Heart right ventricle (tissue), 16 donors: ENCODE data around the gene SH3TC1. TPM values are rescaled to one million over a fixed set of nuclear protein-coding genes. Genes with fewer than 3 reads are reported as not detected.

Source experiments
- ATAC-seq, 8 donors: fragments of 200-7000 bp; cut with Tn5 transposase; one replicate each; pipeline ENCODE4 v1.9.1; 2020; ENCODE audit warnings: mild to moderate bottlenecking in 8 of 8, moderate library complexity in 8 of 8, moderate number of reproducible peaks in 1 of 8
- DNase-seq, 2 donors: peaks; one replicate each; pipeline ENCODE4 v3.0.0-alpha.2; 2020
- H3K27ac ChIP-seq, 10 donors: fragments of 200-600 bp; sonication (generic) in 2 of 10; one replicate each; pipeline versions ENCODE4 v1.5.0 to v1.8.0; 2020 to 2022; ENCODE audit warnings: mild to moderate bottlenecking in 3 of 10
- H3K27me3 ChIP-seq, 7 donors: fragments of 200-600 bp; one replicate each; pipeline ENCODE4 v1.8.0; 2021 to 2022; ENCODE audit warnings: mild to moderate bottlenecking in 2 of 7
- H3K36me3 ChIP-seq, 9 donors: fragments of 200-600 bp; sonication (generic) in 1 of 9; one replicate each; pipeline versions ENCODE4 v1.5.0 to v1.8.0; 2020 to 2022; ENCODE audit warnings: mild to moderate bottlenecking in 2 of 9
- H3K4me1 ChIP-seq, 9 donors: fragments of 200-600 bp; sonication (generic) in 1 of 9; one replicate each; pipeline versions ENCODE4 v1.5.0 to v1.8.0; 2020 to 2022; ENCODE audit warnings: mild to moderate bottlenecking in 4 of 9
- H3K4me3 ChIP-seq, 10 donors: fragments of 200-600 bp; sonication (generic) in 2 of 10; one replicate each; pipeline versions ENCODE4 v1.5.0 to v1.8.0; 2020 to 2022; ENCODE audit warnings: mild to moderate bottlenecking in 7 of 10, moderate library complexity in 2 of 10
- H3K9me3 ChIP-seq, 11 donors: fragments of 200-600 bp in 10 of 11; sonication (generic) in 2 of 11; one replicate each; pipeline versions ENCODE4 v1.5.0 to v1.8.0; 2013 to 2022; ENCODE audit warnings: mild to moderate bottlenecking in 2 of 11, control low read depth in 1 of 11, moderate library complexity in 1 of 11
- WGBS, 2 donors: extraction: QIAGEN DNeasy Blood & Tissue Kit; methylation state at CpG; one replicate each; pipeline ENCODE4 v1.1.7; 2013; ENCODE audit warnings: inconsistent platforms in 1 of 2; 5-methylcytosine and 5-hydroxymethylcytosine counted together
- intact Hi-C, 10 donors: fragments of 100-400 bp; cut with DNase I; formaldehyde crosslinking; loops; one replicate each; pipeline versions ENCODE4 v1.11.1 to v1.14.2; 2022
- polyA plus RNA-seq, 2 donors: library from polyadenylated mRNA; stranded (reverse); fragments of 200-250 nt; gene quantifications; one replicate each; pipeline ENCODE4 v1.2.3, GENCODE V29; 2013
- total RNA-seq, 10 donors: library from RNA; stranded (reverse); fragmentation: NEBNext Ultra II Directional in 3 of 10; extraction: Animal tissue kit (Norgen Biotek cat#: 25700) in 3 of 10; gene quantifications; one replicate each; pipeline versions ENCODE4 v1.2.1 to v1.2.4, GENCODE V29; 2021 to 2023
- TF ChIP-seq, protein P1 (sequence below), 9 donors: fragments of 200-600 bp; sonication (generic) in 2 of 9; IDR thresholded peaks; one replicate each; pipeline versions ENCODE4 v1.5.0 to v1.8.0; 2021 to 2022; ENCODE audit warnings: antibody characterized with exemption in 9 of 9, mild to moderate bottlenecking in 5 of 9, moderate library complexity in 1 of 9
- donor health status: Arrhythmogenic right ventricular cardiomyopathy.
- donor health status: ischemic (EF 13 %, LVEDD 7.1; RV severe dilation, severe dysfunction).
- donor health status: healthy with polysubstance abuse.
- donor health status: DM: no; HTN: yes; CAD: no.
- donor health status: DM: no; HTN: no; CAD: no.
- donor health status: ischemic (EF 25% LVEDD 6.9; RV normal size, moderate dysfunction).
- donor health status: ischemic (EF 25% LVEDD 5.7; RV mildly dilated, moderate dysfunction).
- donor health status: healthy.
- donor health status: DM: yes; HTN: yes; CAD: no.
- donor health status: Ischemic cardiomyopathy.
- donor health status: ischemic (EF 35%, LVEDD 5.7; RV mildly dilated, moderate dysfunction).
- donor health status: nonischemic (EF 11% LVEDD 7.7; RV severe dilation, severe dysfunction).
- donor health status: DM: yes; HTN: yes; CAD: no.
- donor health status: PGD.
- donor health status: ischemic (EF 29% LVEDD 5.4; RV normal size, mild dysfunction).
- donor health status: nonischemic (EF 23%, LVEDD 6.1; RV moderate dilation, normal function).

The SH3TC1 gene
- total and polyA plus RNA-seq, 12 donors = 7.4 to 22.8 (median 11.2) TPM

DNA sequence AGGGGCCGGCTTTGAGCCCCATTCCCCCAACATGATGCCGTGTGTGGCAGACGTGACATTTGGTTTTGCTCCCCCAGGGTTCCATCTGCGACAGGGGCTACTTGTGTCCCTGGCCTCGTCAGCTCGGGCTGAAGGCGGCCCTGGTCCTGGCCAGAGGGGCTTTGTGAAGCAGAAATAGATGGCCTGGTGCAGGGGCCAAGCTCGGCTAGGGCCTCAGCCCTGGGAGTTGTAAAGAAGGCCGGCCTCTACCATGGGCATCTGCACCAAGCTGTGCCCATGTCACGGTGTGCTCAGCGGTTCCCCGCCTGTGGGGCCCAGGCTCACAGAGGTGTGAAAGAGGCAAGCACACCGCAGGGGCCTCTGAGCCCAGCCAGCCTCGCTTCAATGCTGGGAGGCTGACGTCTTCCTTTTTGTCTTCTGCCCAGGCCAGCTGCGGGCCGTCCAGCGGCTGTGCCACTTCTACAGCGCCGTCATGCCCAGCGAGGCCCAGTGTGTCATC lies 32.5 kb downstream of the SH3TC1 start:
- H3K4me3 ChIP-seq = no peak overlapping the region
- intact Hi-C loops = loop anchor here in 1 of 10 donors (10.0 kb wide), 1 partner anchor 57 kb away; no protein-coding TSS in a partner anchor
- TF ChIP-seq, protein P1, sequence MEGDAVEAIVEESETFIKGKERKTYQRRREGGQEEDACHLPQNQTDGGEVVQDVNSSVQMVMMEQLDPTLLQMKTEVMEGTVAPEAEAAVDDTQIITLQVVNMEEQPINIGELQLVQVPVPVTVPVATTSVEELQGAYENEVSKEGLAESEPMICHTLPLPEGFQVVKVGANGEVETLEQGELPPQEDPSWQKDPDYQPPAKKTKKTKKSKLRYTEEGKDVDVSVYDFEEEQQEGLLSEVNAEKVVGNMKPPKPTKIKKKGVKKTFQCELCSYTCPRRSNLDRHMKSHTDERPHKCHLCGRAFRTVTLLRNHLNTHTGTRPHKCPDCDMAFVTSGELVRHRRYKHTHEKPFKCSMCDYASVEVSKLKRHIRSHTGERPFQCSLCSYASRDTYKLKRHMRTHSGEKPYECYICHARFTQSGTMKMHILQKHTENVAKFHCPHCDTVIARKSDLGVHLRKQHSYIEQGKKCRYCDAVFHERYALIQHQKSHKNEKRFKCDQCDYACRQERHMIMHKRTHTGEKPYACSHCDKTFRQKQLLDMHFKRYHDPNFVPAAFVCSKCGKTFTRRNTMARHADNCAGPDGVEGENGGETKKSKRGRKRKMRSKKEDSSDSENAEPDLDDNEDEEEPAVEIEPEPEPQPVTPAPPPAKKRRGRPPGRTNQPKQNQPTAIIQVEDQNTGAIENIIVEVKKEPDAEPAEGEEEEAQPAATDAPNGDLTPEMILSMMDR (IDR thresholded peaks at IDR 0.05) = no peak
- H3K4me1 ChIP-seq = peaks cover 4 to 25% (median 10%) of the 10 kb centered on the region in 9 donors
- no peaks in the 10 kb centered on the region for H3K27me3 ChIP-seq
- no peaks in the 10 kb centered on the region for H3K9me3 ChIP-seq
- ATAC-seq = no peak
- peaks cover 0 to 83% (median 10%) of the 10 kb centered on the region in 9 donors for H3K36me3 ChIP-seq
- H3K27ac ChIP-seq = no peak overlapping the region
- no peak for DNase-seq
- 92 to 94% methylated on average over 21 of the region's 21 CpGs for WGBS, 2 donors

- WGBS, 2 donors = 95 to 96% methylated on average over 11 of the region's 11 CpGs
- peaks cover 0 to 83% (median 10%) of the 10 kb centered on the region in 9 donors for H3K36me3 ChIP-seq
Observed at GRCh38 chr4:8232748-8233147, 33.7 kb downstream of the SH3TC1 start.

DNA sequence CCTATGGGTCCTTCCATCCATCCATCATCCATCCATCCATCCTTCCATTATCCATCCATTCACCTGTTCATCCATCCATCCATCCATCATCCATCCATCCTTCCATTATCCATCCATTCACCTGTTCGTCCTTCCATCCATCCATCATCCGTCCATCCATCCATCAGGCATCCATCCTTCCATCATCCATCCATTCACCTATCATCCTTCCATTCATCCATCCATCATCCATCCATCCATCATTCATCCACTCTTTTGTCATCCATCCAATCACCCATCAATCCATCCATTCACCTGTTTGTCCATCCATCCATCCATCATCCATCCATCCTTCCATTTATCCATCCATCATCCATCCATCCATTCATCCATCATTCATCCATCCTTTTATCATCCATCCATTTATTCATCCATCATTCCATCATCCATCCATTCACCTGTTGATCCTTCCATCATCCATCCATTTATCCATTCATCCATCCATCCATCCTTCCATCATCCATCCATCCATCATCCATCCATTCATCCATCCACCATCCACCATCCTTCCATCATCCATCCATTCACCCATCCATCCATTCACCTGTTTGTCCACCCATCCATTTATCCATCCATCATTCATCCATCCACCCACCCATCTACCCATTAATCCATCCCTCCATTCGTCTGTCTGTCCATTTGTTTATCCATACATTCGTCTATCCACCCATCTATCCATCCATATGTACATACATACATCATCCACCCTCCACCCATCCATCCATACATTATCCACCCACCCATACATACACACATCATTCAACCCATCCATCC lies 34.8 kb downstream of the SH3TC1 start:
- TF ChIP-seq, protein P1 (IDR thresholded peaks at IDR 0.05) = no peak
- ATAC-seq (no peak), DNase-seq (no peak)
- Histone ChIP-seq H3K27ac (no peak overlapping the region), H3K9me3 (no peaks in the 10 kb centered on the region), H3K36me3 (peaks cover 0 to 83% (median 10%) of the 10 kb centered on the region in 9 donors), H3K4me3 (no peak overlapping the region), H3K4me1 (peaks cover 0 to 2% (median under 1%) of the 10 kb centered on the region in 9 donors), H3K27me3 (no peaks in the 10 kb centered on the region)
- intact Hi-C loops = loop anchor here in 1 of 10 donors (10.0 kb wide), 1 partner anchor 59 kb away; no protein-coding TSS in a partner anchor
- 95 to 97% methylated on average over 4 of the region's 4 CpGs for WGBS, 2 donors

More at GRCh38 chr4:8232748-8233147, 33.7 kb downstream of the SH3TC1 start:
- ATAC-seq (no peak), DNase-seq (no peak)
- Histone ChIP-seq H3K4me1 (peaks cover 4 to 13% (median 10%) of the 10 kb centered on the region in 9 donors), H3K27ac (no peak overlapping the region), H3K4me3 (no peak overlapping the region), H3K9me3 (no peaks in the 10 kb centered on the region), H3K27me3 (no peaks in the 10 kb centered on the region)
- intact Hi-C loops = loop anchor here in 1 of 10 donors (10.0 kb wide), 1 partner anchor 58 kb away; no protein-coding TSS in a partner anchor
- TF ChIP-seq, protein P1 (IDR thresholded peaks at IDR 0.05) = no peak

DNA sequence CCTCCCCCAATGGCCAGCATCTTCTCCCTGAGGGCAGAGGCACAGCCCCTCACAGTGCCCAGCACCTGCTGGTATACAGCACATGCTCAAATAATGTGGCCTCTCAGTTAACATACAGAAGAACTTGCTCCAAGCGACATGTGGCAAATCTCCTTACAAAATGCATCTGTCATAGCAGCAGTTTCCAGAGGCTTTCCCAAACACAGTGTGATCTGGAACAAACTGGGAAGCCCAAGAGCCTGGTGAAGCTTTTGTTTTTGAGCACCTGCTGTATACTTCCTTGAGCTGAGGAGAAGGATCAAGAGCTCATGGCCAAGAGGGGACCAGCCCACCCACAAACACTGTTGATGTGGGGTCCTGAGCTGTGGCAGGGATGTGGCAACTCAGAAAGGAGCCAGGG lies 35.6 kb downstream of the SH3TC1 start:
- H3K27ac ChIP-seq = no peak overlapping the region
- DNase-seq = no peak
- H3K27me3 ChIP-seq = no peaks in the 10 kb centered on the region
- H3K9me3 ChIP-seq = no peaks in the 10 kb centered on the region
- no peak overlapping the region for H3K4me3 ChIP-seq
- ATAC-seq = no peak
- WGBS, 2 donors = 96 to 100% methylated on average over 1 of the region's 1 CpG
- intact Hi-C loops = loop anchor here in 2 of 10 donors (5.0 to 10.0 kb wide), 2 partner anchors 57 to 60 kb away; no protein-coding TSS in a partner anchor
- H3K36me3 ChIP-seq = peaks cover 0 to 87% (median 10%) of the 10 kb centered on the region in 9 donors
- TF ChIP-seq, protein P1 (IDR thresholded peaks at IDR 0.05) = no peak
- no peaks in the 10 kb centered on the region for H3K4me1 ChIP-seq
